GF-D8 (cell line): ENCODE measurements around the gene ADAM8.
A peak's percentile ranks its signal among the peaks of the same experiment; 100 is the strongest.
"Not testable (repeated sequence)": the region's sequence is repeated elsewhere in the genome, so short reads cannot be mapped to it uniquely, and the experiment has no call there.

ENCODE experiments used
- DNase-seq: peaks from one replicate; lab custom pipeline; 2025; lab: John Stamatoyannopoulos, UW

ADAM8 gene

GRCh38 chr10:133276435-133277201 lies at the start of gene ADAM8:
Gene ADAM8 (minus strand): TSS chr10:133276868. CDS start chr10:133276817, 51 bp downstream.
- no peak for DNase-seq

GRCh38 chr10:133326223-133326551 lies 49.5 kb upstream of the ADAM8 start:
- DNase-seq, result no peak

- DNase-seq, result no peak
These were observed 49.0 kb upstream of the ADAM8 start for GRCh38 chr10:133325440-133326222.

GRCh38 chr10:133324857-133325260 lies 48.2 kb upstream of the ADAM8 start:
- no peak for DNase-seq

GRCh38 chr10:133324198-133324792 lies 47.6 kb upstream of the ADAM8 start:
- DNase-seq, result no peak

- DNase-seq, result not testable (repeated sequence)
These were observed 45.5 kb upstream of the ADAM8 start for GRCh38 chr10:133322064-133322709.

GRCh38 chr10:133320852-133321422 lies 44.3 kb upstream of the ADAM8 start:
- not testable (repeated sequence) for DNase-seq

- peak; percentile 7 for DNase-seq
These were observed 41.9 kb upstream of the ADAM8 start for GRCh38 chr10:133318494-133319127.

DNA sequence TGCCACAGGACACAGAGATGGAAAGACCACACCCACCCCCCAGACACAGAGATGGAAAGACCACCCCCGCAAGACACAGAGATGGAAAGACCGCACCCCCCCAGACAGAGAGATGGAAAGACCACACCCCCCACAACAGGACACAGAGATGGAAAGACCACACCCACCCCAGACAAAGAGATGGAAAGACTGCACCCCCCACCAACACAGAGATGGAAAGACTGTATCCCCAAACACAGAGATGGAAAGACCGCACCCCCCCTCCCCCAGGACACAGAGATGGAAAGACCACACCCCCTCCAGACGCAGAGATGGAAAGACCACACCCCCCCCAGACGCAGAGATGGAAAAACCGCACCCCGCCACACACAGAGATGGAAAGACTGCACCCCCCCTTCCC lies 40.1 kb upstream of the ADAM8 start:
- DNase-seq, result no peak

GRCh38 chr10:133316266-133316665 lies 39.6 kb upstream of the ADAM8 start:
- DNase-seq, result no peak

DNA sequence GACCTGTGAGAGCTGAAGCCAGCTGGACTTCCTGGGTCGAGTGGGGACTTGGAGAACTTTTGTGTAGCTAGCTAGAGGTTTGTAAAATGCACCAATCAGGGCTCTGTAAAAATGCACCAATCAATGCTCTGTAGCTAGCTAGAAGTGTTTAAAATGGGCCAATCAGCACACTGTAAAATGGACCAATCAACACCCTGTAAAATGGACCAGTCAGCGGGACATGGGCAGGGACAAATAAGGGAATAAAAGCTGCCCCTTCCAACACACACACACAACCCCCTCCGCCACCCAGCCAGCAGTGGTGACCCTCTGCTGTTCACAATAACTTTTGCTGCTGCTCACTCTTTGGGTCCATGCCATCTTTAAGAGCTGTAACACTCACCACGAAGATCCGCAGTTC lies 39.2 kb upstream of the ADAM8 start:
- no peak for DNase-seq

DNA sequence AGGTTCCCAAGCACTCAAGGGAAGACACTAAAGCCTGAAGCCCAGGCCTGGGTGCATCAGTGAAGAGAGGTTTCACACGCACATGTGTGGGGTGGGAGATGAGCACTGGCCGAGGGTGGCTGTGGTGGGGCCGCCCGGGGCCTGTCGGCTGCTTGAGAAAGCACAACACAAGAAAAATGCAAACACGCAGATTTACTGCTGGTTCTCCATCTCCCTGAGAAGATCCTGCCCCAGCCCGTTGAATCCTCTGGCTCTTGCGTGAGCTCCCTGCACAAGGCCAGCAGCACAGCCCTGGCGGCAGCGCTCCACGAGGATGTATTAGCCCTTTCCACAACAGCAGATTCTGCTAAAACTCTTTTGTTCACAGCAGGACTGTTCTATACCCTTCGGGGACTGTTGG lies 38.2 kb upstream of the ADAM8 start:
- DNase-seq, result no peak

DNA sequence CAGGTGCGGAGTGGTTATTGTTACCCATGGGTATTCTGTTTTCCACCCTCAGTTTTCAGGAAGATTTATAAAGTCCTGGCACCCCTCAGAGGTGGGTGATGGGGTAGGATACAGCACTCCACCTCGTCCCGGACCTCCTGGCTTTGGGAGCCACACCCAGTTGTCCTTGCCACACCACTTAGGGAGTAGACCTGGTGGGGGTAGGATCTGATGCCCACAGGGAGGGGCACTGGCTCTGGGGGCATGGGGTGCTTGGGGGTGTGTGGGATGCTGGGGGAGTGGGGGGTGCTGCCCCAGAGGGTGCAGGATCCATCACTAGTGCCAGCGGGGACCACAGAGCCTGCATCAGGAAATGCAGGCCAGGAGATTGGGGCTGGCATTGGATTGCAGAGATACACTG lies 36.5 kb upstream of the ADAM8 start:
- DNase-seq, result no peak

- DNase-seq, result no peak
These were observed 36.1 kb upstream of the ADAM8 start for GRCh38 chr10:133312769-133313145.

GRCh38 chr10:133312016-133312768 lies 35.5 kb upstream of the ADAM8 start:
- no peak for DNase-seq

DNA sequence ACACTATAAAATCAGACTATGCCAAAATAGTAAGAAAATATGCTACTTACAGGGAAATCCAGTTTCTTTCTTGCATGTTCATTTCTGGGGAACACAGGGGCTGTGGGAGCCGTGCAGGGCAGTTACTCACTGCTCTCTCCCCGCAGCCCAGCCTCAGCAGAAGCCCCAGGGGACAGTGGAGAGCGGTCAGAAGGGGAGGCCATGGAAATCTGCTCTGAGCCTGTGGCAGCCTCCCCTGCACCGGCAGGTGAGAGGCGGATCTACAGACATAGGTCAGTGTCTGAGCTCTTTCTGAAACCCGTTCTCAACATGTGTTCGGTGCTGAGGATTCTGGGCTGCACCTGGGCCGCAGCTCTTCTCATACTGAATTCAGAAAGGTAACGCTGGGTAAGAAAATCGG lies 34.9 kb upstream of the ADAM8 start:
- no peak for DNase-seq

GRCh38 chr10:133310789-133311188 lies 34.1 kb upstream of the ADAM8 start:
- DNase-seq, result no peak

GRCh38 chr10:133310399-133310755 lies 33.7 kb upstream of the ADAM8 start:
- DNase-seq, result no peak

DNA sequence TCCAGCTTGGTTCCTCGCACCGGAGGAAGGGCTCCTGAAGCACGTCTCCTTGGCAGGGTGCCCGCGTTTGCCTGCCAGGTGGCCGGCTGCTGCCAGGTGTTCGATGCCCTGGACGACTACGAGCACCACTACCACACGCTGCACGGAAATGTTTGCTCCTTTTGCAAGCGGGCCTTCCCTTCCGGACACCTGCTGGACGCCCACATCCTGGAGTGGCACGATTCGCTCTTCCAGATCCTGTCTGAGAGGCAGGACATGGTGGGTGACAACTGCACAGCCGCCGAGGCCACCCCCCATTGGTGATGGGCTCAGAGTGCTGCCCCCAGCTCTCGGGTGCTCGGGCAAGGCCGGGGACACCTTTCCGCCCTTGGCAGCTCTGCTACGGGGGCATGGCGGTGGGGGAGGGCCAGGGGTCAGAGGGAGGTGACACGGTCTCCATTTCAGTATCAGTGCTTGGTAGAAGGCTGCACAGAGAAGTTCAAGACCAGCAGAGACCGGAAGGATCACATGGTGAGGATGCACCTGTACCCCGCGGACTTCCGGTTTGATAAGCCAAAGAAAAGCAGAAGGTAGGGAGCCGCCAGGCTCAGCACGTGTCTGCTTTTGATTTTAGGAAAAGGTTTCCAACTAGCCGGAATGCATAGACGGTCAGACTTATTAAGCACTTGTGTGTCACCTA lies 33.2 kb upstream of the ADAM8 start:
- DNase-seq, result no peak

DNA sequence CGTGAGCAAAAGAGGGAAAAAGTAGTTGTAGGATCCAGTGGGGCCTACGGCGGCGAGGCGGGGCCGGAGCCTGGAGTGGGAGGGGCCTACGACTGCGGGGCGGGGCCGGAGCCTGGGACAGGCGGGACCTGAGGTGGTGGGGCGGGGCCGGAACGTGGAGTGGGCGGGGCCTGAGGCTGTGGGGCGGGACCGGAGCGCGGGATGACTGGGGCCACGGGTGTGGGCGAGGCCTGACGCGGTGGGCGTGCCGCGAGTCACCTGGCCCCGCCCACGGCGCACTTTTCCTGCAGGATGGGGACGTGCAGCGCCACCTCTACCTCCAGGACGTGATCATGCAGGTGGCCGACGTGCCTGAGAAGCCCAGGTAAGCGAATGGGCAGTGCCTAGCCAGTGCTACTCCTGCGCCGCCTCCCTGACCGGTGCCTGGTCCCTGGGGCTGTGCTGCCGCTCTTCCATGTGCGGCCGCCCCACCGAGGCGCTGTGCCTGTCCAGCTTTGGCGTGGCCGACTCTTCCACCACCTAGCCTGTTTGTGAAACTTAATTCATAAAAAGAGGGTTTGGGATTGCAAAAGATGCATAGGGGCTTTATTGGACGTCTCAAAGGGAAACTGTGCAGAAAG lies 32.5 kb upstream of the ADAM8 start:
- peak; percentile 64 for DNase-seq
